C4-2B (cell line): ENCODE results near the gene PTPRJ.

Source experiments
- H3K27ac ChIP-seq: fragments of 450-650 bp; 2 replicates; pipeline ENCODE4 v1.5.1; 2017
- CTCF ChIP-seq: fragments of 450-650 bp; conservative IDR thresholded peaks from 2 replicates; pipeline ENCODE4 v1.5.1; 2017; ENCODE audit warnings: mild to moderate bottlenecking
- ZFX ChIP-seq: fragments of 450-650 bp; IDR thresholded peaks from 2 replicates; pipeline ENCODE4 v1.6.1; 2017

The PTPRJ gene

GRCh38 chr11:48087974-48088681 lies 107.8 kb downstream of the PTPRJ start:
- H3K27ac ChIP-seq, result peak overlapping the region; percentile 76
- no peak for TF ChIP-seq CTCF
- TF ChIP-seq ZFX, result no peak

DNA sequence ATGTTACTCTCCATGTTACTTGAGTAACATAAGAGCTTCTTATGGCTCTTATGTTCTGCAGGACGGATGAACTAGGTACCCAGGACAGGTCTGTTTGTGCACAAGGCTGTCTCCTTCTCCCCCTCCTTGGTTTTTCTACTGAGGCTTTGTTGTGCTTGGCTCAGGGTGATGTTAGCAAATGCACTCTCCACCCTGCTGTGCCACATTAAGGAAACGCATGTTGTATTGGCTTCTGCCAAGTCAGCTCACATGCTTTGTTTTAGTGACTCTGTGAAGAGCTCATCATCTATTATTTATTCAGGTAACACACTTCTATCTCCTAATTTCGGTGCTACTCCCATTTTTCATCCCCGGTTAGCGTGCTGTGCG lies 108.3 kb downstream of the PTPRJ start:
- TF ChIP-seq ZFX, result no peak
- no peak for TF ChIP-seq CTCF
- H3K27ac ChIP-seq, result peak overlapping the region; percentile 76

DNA sequence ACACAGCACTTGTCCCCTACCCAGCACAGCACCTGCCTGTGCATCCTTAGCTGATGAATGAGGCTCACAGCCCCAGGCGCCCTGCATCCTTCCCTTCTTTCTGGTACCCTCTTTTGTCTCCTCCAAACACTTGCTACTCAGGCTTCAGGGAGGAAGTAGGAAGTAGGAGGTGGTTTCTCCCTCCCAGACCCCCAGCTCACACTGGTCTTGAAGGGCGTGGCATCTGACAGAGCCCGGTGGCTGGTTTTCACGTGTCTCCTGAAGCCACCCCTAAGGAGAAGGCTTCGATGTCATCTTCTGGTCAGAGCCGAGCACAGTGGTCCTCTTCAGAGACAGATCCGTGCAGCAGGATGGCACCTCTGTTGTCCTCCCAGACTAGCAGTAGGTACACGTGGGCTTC lies 109.8 kb downstream of the PTPRJ start:
- peak overlapping the region; percentile 76 for H3K27ac ChIP-seq
- TF ChIP-seq CTCF, result no peak
- TF ChIP-seq ZFX, result no peak

DNA sequence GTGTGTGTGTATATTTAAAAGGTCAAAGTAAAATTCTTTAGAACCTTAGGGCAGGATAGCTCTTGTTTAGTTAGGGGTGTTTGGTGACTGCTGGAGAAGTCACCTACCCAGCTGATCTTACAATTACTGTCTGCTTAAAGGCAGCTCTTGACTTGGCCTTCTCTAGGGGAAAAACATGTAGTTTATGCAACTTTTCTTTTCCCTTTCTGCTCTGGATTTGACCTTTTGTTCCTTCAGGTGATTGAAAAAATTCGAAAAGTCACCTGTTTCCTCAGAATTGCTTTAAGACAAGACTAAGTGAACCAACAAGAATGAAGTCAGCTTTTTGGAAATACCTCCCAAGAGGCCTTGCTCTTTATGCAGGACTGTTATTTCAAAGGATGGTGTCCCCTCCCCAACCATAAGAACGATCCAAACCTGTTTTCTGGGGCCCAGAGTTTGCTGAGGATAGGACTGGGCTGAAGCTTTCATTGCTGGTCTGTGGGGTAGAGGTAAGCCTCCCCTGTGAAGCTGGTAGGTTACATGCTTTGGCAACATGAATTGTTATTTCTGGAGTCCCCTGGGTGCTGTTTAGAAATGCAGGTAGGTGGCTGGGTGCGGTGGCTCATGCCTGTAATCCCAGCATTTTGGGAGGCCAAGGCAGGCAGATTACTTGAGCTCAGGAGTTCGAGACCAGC lies 111.2 kb downstream of the PTPRJ start:
- TF ChIP-seq ZFX, result no peak
- no peak for TF ChIP-seq CTCF
- peak overlapping the region; percentile 46; the same call in 1 of the 2 replicates for H3K27ac ChIP-seq

DNA sequence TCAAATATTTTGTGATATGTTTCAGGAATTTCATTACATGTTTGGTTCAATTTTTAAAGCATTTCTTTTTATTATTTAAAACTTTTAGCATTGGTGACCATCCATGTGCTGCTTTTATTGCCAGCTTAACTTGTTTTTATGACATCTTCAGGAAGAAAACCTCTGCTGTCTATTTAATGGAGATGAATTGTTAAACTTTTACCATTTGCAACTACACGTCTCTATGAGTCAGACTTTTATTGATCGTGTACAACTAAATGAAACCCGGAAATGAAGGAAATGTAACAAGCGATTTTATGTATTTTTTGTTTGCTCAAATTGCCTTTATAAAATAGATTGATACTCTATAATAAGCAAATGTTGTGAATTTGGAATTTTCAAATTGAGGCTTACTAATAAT lies 113.0 kb downstream of the PTPRJ start:
- H3K27ac ChIP-seq, result peak overlapping the region; percentile 49; the same call in 1 of the 2 replicates
- no peak for TF ChIP-seq CTCF

DNA sequence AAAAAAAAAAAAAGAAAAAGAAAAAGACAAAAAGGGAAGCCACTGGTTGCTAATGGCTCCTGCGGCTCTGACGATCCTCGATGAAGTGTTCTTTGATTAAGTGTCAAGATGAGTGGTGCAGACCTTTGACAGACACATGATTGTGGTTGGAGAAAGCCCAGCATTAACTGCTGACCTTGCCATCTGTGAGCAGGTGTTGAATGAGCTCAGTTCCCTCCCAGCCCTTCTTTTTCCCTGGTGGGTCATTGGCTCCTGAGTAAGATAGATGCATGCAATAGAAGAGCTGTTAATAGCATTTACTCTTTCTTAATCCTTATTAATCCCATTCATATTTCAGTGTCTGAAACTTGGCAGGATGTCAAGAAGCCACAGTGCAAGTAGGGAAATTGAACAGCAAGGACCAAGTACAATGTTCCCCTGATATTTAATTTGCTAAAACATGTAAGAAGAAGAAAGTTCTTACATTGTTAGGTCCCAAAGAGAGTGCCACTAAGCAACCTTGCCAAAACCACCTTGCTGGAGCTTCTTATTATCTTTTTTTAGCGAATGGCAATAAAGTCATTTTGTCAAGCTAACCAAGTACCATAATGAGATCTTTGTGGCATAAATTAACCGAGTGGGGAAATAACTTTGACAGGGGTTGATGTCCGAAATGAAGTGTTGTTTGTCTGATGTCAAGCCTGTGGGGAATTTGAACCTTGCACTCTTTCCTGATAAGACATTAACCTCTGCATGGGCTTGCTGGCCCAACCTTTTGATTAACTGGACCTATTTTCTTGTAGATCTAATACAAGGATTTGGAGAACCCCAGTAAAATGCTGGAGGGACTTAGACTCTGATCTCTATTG lies 113.7 kb downstream of the PTPRJ start:
- TF ChIP-seq CTCF, result no peak
- TF ChIP-seq ZFX, result no peak
- peak overlapping the region; percentile 49; the same call in 1 of the 2 replicates for H3K27ac ChIP-seq
